Psoas muscle (tissue), 8 donors: ENCODE measurements around the gene ETFB. TPM values are rescaled to one million over a fixed set of nuclear protein-coding genes. Genes with fewer than 3 reads are reported as not detected.

ENCODE experiments used
- ATAC-seq, 4 donors: fragments of 200-7000 bp; cut with Tn5 transposase; one replicate each; pipeline ENCODE4 v1.9.1; 2020; ENCODE audit warnings: moderate library complexity in 3 of 4, mild to moderate bottlenecking in 2 of 4
- DNase-seq, 2 donors: peaks; one replicate each; pipeline ENCODE4 v3.0.0-alpha.2; 2020
- H3K27ac ChIP-seq: fragments of 200-600 bp; one replicate; pipeline ENCODE4 v1.8.0; 2022
- H3K27me3 ChIP-seq, 3 donors: fragments of 200-600 bp in 1 of 3; one replicate each; pipeline versions ENCODE4 v1.6.1 to v1.8.0; 2013 to 2022; ENCODE audit warnings: low read length in 2 of 3, mild to moderate bottlenecking in 2 of 3, moderate library complexity in 1 of 3; ENCODE audit not compliant: insufficient read depth in 3 of 3
- H3K36me3 ChIP-seq, 2 donors: fragments of 200-600 bp in 1 of 2; one replicate each; pipeline versions ENCODE4 v1.6.1 to v1.8.0; 2013 to 2022; ENCODE audit warnings: low read depth in 1 of 2, mild to moderate bottlenecking in 1 of 2, moderate library complexity in 1 of 2; ENCODE audit not compliant: insufficient read depth in 1 of 2
- H3K4me1 ChIP-seq: fragments of 200-600 bp; one replicate; pipeline ENCODE4 v1.8.0; 2022
- H3K4me3 ChIP-seq: fragments of 200-600 bp; one replicate; pipeline ENCODE4 v1.8.0; 2022; ENCODE audit warnings: mild to moderate bottlenecking
- H3K9me3 ChIP-seq: fragments of 200-600 bp; one replicate; pipeline ENCODE4 v1.8.0; 2022
- WGBS, 3 donors: extraction: QIAGEN DNeasy Blood & Tissue Kit; methylation state at CpG; one replicate each; pipeline versions ENCODE4 v1.1.6 to v1.1.7; 2013; 5-methylcytosine and 5-hydroxymethylcytosine counted together
- intact Hi-C, 2 donors: fragments of 100-400 bp; cut with DNase I; formaldehyde crosslinking; loops; one replicate each; pipeline versions ENCODE4 v1.11.0 to v1.14.2; 2022
- polyA plus RNA-seq, 3 donors: library from polyadenylated mRNA; stranded (reverse); fragments of 200-250 nt; gene quantifications; one replicate each; pipeline ENCODE4 v1.2.3, GENCODE V29; 2013
- total RNA-seq, 4 donors: library from RNA; stranded (reverse); fragmentation: NEBNext Ultra II Directional in 2 of 4; extraction: Animal tissue kit (Norgen Biotek cat#: 25700) in 2 of 4; gene quantifications; one replicate each; pipeline versions ENCODE4 v1.2.1 to v1.2.4, GENCODE V29; 2021 to 2023
- TF ChIP-seq, protein P1 (sequence below): fragments of 200-600 bp; IDR thresholded peaks from one replicate; pipeline ENCODE4 v1.8.0; 2022; ENCODE audit warnings: antibody characterized with exemption
- donor health status: healthy with polysubstance abuse.
- donor health status: DM: no; HTN: no; CAD: no; lungs with moderate emphysema.
- donor health status: Bipolar disorder and iron deficiency.
- donor health status: healthy.
- donor health status: DM: yes; HTN: yes; CAD: no.
- donor health status: DM: no; HTN: no; CAD: no.
- donor health status: DM: no; HTN: no; CAD: no.
- donor health status: DM: yes; HTN: yes; CAD: no.

The ETFB gene
- total and polyA plus RNA-seq, 7 donors = 91.8 to 172 (median 151) TPM

- Histone ChIP-seq H3K4me3 (no peak overlapping the region), H3K27ac (no peak overlapping the region), H3K4me1 (peaks cover 2% of the 10 kb centered on the region), H3K27me3 (no peaks in the 10 kb centered on the region), H3K36me3 (no peaks in the 10 kb centered on the region), H3K9me3 (no peaks in the 10 kb centered on the region)
- TF ChIP-seq, protein P1, sequence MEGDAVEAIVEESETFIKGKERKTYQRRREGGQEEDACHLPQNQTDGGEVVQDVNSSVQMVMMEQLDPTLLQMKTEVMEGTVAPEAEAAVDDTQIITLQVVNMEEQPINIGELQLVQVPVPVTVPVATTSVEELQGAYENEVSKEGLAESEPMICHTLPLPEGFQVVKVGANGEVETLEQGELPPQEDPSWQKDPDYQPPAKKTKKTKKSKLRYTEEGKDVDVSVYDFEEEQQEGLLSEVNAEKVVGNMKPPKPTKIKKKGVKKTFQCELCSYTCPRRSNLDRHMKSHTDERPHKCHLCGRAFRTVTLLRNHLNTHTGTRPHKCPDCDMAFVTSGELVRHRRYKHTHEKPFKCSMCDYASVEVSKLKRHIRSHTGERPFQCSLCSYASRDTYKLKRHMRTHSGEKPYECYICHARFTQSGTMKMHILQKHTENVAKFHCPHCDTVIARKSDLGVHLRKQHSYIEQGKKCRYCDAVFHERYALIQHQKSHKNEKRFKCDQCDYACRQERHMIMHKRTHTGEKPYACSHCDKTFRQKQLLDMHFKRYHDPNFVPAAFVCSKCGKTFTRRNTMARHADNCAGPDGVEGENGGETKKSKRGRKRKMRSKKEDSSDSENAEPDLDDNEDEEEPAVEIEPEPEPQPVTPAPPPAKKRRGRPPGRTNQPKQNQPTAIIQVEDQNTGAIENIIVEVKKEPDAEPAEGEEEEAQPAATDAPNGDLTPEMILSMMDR = no peak
- DNase-seq (peak in 1 of 2 donors; percentile 20), ATAC-seq (no peak)
- WGBS, 3 donors = 72 to 73% (median 72%) methylated on average over 4 of the region's 4 CpGs
- intact Hi-C loops = no loop called here
Observed at GRCh38 chr19:51370230-51370629, 4.0 kb upstream of the ETFB start.

- peaks cover 17% of the 10 kb centered on the region for H3K4me1 ChIP-seq
- H3K27ac ChIP-seq = peak within 1 kb of the TSS; percentile 89
- peak within 1 kb of the TSS; percentile 78 for H3K4me3 ChIP-seq
- H3K36me3 ChIP-seq = no peaks in the 10 kb centered on the region
- WGBS, 3 donors = 54 to 61% (median 54%) methylated on average over 23 of the region's 23 CpGs
- H3K27me3 ChIP-seq = no peaks in the 10 kb centered on the region
- H3K9me3 ChIP-seq = no peaks in the 10 kb centered on the region
- peak in 1 of 2 donors; percentile 47 for DNase-seq
- intact Hi-C loops = no loop called here
- no peak for ATAC-seq
- TF ChIP-seq, protein P1 = no peak
Observed at GRCh38 chr19:51368366-51369282, 2.4 kb upstream of the ETFB start, which contains the start of gene CLDND2. TSS of gene CLDND2 (minus strand) at chr19:51369003. CDS start at chr19:51368577, 426 bp downstream.

DNA sequence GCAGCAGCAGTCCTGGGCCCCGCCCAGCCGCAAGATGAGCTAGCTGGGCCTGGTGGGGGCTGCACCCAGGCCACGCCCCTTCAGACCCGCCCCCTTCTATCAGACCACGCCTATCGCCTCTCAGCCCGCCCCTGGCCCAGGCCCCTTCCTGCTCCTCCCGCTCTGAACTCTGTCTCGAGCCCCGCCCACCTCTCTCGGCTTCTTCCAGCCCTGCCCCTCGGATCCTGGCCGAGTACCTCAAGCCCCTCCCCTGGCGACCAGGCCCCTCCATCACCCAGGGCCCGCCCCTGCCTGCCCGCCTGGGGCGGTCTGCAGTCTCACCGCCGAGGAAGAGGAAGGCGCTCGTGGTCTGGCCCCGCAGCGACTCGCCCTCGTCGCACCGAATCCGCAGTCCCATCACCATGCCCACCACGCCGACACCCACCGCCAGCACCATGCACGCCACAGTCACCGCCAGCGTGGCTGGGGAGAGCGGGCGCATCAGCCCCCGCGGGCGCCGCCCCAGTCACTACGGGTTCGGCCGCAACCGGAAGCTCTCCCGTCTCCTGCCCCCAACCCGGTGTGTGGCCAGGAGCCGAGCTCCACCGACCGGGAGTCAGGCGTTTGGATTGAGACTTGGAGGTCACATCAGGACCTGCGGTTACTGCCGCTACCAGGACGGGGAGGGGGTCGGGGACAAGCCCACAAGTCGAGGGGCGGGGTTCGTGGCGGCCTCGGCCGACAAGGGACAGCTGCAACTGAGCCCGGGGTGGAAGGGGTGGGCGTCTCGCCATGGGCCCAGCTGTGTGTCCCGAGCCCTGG lies 1.6 kb upstream of the ETFB start:
- intact Hi-C loops = no loop called here
- Histone ChIP-seq H3K4me1 (peaks cover 18% of the 10 kb centered on the region), H3K27me3 (no peaks in the 10 kb centered on the region), H3K36me3 (no peaks in the 10 kb centered on the region), H3K9me3 (no peaks in the 10 kb centered on the region), H3K4me3 (peak overlapping the region; percentile 78), H3K27ac (peak overlapping the region; percentile 89)
- 0 to 1% (median 1%) methylated on average over 59 to 64 of the region's 64 CpGs for WGBS, 3 donors
- ATAC-seq (peak; percentile 88 to 93 (median 90)), DNase-seq (peak; percentile 99)
- TF ChIP-seq, protein P1 = no peak

DNA sequence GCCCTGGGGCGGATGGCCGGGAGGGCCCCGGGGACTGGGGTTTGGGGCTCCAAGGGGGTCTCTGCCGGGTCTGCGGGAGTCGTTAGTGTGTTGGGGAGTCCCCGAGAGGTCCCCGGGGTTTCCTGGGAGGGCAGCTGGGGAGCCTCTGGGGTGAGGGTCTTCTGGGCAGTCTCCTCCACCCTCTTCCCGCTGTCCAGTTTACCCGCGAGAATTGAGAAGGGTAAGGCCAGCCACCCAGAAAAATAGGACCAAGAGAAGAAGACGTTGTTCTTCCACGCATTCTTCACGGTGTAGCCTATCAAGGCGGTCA lies 1.0 kb upstream of the ETFB start:
- TF ChIP-seq, protein P1 = no peak
- peak in 1 of 4 donors; percentile 0 for ATAC-seq
- 0 to 2% (median 1%) methylated on average over 12 to 15 of the region's 15 CpGs for WGBS, 3 donors
- H3K27me3 ChIP-seq = no peaks in the 10 kb centered on the region
- H3K9me3 ChIP-seq = no peaks in the 10 kb centered on the region
- no peaks in the 10 kb centered on the region for H3K36me3 ChIP-seq
- no peak for DNase-seq
- intact Hi-C loops = no loop called here
- H3K4me3 ChIP-seq = peak overlapping the region; percentile 78
- H3K4me1 ChIP-seq = peaks cover 18% of the 10 kb centered on the region
- H3K27ac ChIP-seq = peak overlapping the region; percentile 89
